A549 treated with RU486 at 1 μM for 4 hours (cell line): ENCODE results near the gene LRIG1. TPM values are rescaled to one million over a fixed set of nuclear protein-coding genes. Genes with fewer than 3 reads are reported as not detected.

ENCODE experiments used
- total RNA-seq: library from RNA; stranded (reverse); fragments of 200-300 nt; extraction: Qiagen RNA extraction; gene quantifications from 5 replicates; pipeline ENCODE4 v1.2.3, GENCODE V29; 2022; ENCODE audit warnings: low read depth

The LRIG1 gene, protein sequence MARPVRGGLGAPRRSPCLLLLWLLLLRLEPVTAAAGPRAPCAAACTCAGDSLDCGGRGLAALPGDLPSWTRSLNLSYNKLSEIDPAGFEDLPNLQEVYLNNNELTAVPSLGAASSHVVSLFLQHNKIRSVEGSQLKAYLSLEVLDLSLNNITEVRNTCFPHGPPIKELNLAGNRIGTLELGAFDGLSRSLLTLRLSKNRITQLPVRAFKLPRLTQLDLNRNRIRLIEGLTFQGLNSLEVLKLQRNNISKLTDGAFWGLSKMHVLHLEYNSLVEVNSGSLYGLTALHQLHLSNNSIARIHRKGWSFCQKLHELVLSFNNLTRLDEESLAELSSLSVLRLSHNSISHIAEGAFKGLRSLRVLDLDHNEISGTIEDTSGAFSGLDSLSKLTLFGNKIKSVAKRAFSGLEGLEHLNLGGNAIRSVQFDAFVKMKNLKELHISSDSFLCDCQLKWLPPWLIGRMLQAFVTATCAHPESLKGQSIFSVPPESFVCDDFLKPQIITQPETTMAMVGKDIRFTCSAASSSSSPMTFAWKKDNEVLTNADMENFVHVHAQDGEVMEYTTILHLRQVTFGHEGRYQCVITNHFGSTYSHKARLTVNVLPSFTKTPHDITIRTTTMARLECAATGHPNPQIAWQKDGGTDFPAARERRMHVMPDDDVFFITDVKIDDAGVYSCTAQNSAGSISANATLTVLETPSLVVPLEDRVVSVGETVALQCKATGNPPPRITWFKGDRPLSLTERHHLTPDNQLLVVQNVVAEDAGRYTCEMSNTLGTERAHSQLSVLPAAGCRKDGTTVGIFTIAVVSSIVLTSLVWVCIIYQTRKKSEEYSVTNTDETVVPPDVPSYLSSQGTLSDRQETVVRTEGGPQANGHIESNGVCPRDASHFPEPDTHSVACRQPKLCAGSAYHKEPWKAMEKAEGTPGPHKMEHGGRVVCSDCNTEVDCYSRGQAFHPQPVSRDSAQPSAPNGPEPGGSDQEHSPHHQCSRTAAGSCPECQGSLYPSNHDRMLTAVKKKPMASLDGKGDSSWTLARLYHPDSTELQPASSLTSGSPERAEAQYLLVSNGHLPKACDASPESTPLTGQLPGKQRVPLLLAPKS
- 3.9 to 4.9 TPM (median 4.7 TPM) in 5 replicates for total RNA-seq

GRCh38 chr3:66500576-66501482, at the start of gene LRIG1:
Gene LRIG1 (minus strand): TSS chr3:66501022. CDS start chr3:66500407, 615 bp downstream.

